Hepatic stellate cell (primary cell): ENCODE data around the gene BBX.
A peak's percentile ranks its signal among the peaks of the same experiment; 100 is the strongest.

Source experiments
- DNase-seq: peaks from one replicate; pipeline ENCODE4 v3.0.0; 2011; ENCODE audit warnings: low spot score

BBX gene

DNA sequence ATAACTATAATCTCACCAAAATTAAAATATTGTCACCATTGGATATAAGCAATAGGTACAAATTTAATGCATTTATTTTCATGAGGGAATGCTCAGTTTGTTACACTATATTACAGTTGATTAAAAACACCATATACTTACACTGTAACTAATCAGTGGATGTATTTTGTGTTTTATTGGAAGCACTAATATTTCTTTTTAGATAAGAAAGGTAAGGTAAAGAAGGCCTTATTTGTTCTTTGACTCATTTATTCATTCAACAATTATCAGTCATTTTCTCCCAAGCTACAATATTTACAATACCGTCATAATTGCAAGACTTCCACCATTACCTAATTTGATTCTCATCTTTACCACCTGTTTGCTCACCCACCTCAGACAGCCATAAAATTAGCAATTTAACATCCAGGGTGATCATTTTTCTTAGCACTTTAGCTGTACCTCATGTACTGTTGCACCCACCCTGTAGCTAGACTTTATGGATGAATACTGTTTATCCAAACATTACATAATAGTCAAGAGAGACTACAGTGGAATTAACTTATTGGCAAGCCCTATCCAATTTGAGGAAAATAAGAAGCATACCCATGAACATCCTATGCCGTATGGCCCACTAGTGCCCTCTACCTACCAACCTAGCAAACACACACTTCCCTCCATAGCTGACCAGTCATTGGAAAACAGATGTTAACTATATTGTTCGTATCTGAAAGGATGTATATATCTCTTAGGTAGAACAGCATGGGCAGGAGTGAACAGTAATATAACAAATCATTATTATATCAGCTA, 229.6 kb downstream of the BBX start:
- no peak for DNase-seq

DNA sequence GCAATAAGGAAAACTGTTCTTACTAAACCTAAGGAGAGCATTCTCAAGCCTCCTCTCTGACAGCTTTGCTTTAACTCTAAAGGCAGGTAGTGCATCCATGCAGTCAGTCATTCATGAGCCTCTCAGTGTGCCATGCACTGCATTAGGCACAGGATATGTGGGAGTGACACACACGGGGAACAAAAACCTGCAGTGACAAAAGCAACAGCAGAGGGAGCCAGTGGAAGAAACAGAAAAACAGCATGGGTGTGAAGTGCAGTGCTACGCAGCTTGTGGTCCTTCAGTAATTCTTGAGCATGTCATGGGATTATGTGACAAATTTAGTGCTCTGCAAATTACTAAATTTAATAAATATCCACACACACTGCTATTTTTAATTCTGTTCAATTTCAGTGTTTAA, 230.7 kb downstream of the BBX start:
- peak; percentile 3 for DNase-seq

DNA sequence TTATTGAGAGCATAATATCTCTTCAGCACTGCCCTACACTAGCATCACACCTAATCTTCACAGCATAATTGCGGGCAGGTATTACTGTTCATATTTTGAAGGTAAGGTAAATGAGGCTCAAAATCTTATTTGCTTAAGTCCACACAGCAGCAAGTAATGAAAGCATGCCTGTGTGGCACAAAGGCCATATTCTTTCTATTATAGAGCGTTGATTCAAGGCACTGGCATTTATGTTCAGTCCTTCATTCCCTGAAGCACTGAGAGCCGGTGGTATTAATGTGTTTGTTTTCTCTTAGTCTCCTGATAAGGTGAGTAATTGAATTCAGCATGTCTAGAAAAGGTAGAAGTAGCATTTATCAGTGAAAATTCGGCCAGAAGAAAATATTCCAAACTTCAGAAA, 231.2 kb downstream of the BBX start:
- DNase-seq: no peak

DNA sequence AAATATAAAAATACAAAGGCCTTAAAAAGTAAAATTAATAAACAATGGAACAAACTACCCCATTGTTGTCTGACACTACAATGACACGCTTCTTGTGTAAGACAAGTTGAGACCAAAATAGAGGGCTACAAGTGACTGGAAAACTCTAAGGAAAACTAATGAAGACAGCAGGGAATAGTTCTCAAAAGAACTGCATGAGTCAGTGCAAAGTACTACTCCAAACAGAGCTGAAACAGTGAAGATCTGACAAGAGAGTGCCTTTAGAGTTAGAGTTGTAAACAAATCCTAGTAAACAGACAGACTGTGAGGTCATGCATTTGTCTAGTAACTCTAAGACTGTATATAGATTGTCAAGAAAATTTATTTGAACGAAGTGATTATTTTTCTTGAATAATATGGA, 233.9 kb downstream of the BBX start:
- DNase-seq: no peak

DNA sequence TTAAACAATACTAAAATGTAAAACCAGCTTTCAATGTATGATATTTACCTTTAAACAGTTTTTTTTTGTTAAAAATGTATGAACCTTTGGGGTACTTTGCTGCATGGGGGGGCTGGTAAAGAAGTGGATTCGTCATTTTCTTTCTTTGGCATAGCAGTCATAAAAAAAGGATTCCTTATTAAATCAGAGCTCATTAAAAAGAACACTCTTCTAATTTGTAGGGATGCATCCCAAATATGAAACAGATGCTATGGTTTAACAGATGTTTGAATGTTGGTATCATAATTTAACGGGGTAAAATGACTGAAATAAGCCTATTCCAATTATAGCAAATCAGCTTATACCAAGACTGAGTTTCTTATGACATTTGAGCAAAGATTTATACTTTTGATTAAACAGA, 234.4 kb downstream of the BBX start:
- no peak for DNase-seq

DNA sequence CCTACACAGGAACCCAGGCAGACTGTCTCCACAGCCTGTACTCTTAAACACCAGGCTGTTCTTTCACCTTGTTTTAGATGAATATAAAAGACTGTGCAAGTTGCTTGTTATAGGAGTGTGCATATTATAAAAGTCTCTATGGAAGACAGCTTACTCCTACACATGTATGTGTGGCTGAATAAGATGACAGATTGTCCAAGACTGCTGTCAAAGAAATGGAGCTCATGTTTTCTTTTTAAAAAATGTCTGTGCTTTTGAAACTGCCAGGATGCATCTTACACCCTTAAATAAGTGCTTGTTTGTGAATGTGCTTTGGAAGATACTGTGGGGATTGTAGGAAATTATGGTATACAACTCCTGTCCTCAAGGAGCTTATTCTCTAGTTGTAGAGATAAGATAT, 237.4 kb downstream of the BBX start:
- DNase-seq: no peak

DNA sequence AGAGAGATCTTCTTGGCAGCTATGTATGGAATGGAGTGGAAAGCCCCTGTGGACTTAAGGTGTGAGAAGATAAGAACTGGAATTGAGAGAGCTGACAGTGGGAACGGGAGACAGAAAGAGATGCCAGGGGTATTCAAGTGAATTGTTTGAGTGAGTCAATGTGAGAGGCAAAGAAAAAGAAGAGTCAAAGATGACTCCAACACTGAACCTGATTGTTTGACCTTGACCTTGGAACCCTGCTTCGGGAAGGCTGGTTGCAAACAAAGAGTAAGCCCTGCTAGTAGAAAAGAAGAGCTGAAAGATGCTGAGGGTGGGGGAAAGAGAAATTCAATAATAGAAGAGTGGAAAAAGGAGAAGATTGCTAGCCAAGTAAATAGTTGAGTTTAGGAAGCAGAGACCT, 238.6 kb downstream of the BBX start:
- no peak for DNase-seq

DNA sequence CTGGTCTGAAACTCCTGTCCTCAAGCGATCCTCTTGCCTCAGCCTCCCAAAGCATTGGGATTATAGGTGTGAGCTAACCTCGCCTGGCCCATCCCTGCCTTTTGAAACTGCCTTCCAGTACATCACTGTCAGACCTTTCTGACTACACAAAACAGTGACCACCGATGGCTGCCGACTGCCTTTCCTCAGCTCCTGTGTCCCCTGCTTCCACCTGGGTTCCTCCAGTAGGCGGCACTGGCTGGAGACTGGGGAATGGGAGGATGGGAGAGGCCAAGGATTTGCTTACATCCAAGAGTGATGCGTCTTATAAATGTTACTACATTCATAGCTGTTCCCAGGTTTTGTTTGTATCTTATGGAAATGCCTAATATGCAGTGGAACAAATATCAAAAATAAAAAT, 242.8 kb downstream of the BBX start:
- no peak for DNase-seq

DNA sequence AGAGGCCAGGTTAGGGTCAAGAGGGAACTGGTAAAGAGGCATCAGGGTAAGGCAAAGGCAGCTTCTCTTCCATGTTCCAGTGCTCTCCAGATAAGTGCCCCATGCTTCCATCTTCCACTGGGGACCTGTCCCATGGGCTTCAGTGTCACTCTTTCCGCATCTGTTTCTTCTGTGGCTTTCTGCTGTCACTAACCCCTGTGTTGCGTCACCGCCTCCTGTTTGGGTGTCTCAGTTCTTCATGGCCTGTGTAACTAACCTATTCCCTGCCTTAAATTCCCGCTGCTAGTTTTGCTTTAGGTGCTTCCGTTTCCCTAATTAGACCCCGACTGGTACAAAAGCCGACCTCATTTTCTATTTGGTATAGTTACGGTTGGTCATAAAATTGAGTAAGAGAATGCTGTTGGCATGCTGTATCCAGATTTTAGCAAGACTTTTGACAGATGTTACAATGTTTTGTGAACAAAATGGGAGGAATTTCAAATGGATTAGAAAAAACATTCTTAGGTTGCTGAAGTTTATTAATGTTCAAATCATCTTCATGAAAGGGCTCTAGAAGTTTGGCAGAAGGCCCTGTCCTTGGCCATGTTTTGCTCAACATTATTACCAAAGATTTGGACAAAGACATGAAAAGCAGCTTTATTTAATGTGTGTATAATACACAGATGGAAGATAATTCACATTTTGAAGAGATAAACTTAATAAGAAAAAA, 245.3 kb downstream of the BBX start:
- DNase-seq: no peak

DNA sequence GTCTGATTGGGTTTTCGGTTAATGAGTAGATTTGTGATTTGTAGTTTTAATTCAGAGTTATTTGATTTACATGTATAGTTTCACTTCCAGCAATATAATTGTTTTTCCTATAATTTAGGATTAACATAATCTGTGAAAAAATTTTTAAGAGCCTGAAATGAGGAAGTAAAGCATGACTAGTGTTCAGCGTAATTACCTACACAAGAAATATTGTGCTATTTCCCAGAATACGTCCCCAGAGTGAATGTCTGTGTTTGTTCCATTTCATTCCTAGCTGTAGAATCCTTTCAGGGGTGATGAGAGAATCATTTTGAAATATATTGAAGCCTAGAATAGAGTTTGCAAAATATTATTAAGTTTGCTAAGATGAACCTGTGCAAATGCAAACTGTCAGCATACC, 247.1 kb downstream of the BBX start:
- no peak for DNase-seq

DNA sequence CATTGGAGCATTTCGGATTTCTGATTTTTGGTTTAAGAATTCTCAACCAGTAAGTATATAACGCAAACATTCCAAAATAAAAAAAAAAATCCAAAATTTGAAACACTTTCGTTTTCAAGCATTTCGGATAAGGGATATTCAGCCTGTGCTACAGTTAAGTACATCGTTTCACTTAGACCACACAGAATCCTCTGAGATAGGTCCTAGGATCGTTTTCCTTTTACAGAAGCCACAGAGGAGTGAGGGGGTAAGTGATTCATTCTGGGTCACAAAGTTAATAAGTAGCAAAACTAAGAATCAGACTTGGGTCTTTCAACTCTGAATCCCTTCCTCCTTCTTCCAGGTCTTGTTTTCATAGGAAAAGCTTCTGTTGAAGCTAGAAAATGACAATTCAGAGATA, 249.3 kb downstream of the BBX start:
- no peak for DNase-seq

DNA sequence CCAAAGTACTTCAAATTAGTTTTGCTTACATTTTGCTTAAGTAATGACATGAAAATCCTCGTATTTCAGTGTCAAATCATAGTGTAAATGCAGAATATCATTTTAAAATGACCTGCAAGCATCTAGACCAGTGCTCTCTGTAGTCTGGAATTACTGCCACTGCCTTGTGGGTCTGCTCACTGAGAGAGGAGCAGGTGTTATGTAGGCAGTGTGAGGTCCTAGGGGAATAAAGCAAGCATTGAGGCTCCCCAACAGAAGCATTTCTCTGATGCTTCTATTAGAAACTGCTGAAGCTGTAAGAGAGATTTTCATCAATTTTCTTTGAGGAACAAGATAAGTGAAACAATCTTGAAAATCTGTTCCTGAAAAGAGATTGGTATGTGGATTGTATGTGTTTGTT, 253.2 kb downstream of the BBX start:
- DNase-seq: no peak

DNA sequence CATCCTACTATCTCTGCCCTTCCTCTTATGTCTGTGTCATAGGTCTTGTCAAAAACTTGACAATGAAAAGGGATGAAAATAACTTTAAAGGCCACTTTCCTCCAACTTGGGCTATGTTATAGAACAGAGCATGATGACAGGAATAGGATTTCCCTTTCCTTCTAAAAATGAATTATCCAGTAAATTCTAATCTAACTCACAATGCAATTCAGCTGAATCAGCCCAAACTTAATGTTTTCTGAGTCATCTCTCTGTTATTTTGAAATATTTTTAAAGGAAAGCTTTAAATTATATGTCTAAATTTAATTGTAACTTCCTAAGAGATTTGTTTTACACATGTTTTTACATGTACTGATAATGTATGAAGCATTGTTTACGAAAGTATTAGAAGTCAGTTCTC, 258.5 kb downstream of the BBX start:
- no peak for DNase-seq

DNA sequence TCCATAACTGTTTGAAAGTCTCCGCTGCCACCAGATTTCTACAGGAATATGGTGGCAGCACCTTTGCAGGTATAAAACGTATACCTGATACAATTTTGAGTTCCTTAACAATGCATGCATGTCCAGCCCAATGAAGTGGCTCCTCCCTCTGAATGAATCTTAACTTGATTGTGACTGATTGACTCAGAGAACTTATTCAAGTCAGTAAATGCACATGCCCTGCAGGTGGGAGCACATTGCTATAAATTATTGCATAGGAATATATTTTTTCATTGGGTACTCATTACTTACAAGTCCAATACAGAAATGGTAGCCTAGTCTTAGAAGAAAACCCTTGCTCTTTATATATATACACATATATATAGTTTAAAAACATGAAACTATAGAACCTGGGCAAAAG, 259.3 kb downstream of the BBX start:
- DNase-seq: no peak

DNA sequence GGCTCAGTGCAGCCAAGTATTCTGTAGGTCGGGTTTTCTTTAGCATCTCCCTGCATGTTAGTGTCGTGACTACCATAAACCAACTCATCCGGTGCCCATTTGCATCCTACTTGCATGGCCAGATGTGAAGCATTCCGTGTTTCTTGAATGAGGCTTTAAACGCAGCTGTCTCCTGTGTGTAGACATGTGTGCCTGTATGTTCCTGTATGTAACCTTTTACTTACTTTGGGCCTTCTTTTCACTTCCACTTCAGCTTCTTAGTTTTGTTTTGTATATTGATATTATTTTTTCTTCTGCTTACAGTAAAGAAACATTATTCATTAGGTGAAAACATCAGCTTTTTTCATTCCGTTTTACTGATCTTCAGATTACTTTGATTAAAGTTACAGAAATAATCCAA, 267.9 kb downstream of the BBX start:
- DNase-seq: no peak

DNA sequence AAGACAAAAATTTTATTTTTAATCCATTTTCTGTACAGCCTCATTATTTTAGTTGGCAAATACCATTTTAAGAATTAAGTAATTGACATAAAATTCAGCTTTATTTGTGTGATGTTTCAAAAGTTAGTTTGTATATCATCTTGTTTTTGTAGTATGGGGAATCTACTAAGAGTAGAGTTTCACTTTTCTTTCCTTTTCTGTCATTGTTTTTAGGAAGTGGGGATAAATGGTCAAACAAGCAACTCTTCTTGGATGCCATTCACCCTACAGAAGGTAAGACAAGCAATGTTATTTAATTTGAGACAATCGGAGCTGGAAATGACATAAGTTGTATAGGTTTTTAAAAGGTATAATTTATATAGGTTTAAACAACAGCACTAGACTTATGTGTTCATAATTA, 268.3 kb downstream of the BBX start:
- DNase-seq: no peak

DNA sequence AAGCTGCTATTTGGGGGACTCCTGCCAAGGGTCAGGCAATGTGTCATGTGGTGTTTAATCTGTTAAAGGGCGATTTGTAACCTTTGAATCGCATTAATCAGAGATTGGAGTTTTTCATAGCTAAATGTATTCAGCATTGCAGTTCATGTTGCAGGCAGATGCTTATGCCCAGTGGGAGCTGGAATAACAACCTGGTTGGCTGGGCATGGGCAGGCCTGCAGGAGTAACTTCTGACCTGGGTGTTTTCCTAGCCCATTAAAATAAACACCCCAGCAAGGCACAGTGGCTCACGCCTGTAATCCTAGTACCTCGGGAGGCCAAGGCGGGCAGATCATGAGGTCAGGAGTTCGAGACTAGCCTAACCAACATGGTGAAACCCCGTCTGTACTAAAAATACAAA, 268.7 kb downstream of the BBX start:
- DNase-seq: no peak

DNA sequence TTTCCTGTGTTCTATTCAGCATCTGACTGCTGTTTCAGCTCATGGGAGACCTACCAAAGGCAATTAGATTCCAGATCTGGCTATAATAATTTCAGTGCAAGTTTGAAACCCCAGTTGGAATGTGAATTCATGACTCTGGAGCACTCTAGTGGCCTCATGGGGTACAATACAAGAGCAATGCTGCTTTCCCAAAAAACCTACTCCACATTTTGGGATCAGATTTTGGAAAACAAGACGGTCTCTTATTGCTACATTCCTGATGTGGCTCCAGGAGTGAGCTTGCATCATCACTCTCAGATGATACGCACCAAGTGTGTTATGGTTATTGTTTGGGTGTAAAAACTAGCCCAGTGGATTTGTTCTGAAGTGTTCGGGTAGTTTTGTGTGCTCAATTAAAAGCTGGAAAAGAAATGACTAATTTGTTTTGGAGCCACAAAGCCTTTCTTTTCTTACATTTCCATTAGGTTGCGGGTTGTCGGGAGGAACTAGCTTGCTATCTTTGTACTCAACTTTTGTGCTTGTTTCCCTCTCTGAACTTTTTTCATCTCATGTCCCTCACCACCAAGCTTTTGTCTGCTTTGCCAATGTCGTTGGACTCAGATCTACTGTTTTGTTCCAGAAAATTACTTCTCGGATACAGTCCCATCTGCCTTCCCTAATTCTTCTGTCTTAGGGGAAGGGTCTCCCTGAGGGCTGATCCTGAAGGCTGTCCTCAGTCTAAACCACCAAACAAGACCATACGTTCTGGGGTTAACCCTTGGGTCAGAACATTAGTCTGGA, 272.1 kb downstream of the BBX start:
- DNase-seq: no peak

DNA sequence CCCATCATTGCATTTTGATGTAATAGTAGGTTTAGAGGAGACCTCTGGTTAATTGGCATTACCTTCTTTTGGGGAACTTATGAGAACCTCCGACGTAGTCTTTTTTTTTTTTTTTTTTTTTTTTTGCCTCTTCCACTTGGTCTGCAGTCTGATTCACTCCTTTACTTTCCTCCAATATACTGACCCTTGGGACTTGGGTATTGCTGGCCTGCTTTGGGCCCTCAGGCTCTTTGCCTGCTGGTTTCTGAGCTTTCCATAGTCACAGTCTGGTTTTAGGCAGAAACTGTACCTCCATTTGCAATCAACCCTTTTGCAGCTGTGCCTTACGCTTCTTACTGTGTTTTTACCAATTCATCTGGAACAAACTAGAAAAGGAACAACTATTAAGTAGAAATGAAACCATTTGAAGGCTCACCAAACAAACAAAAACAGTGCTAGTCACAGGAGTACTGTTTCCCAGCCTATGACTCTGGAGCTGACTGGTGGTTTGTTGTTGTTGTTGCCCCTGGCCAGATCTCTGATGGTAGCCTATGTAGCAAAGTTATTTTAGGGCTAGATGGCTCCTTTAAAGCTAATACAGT, 272.8 kb downstream of the BBX start:
- DNase-seq: no peak

DNA sequence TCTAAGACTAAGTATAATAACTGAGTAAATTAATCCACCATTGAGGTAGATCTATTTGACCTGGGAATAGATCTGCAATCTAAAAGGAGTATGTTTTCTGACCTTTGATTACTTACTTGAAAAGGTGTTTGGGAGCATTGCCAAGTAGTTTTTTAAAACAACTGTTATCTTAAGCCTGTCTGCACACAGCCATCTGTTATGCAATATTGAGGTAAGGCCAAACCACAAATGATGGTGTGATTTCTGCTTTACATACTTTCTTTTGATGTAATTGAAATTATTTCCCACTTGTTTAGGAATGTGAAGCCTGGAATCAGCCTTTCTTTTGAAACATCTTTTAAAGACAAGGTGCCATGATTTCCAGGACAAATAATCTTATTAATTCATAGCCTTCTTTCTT, 274.0 kb downstream of the BBX start:
- DNase-seq: no peak

DNA sequence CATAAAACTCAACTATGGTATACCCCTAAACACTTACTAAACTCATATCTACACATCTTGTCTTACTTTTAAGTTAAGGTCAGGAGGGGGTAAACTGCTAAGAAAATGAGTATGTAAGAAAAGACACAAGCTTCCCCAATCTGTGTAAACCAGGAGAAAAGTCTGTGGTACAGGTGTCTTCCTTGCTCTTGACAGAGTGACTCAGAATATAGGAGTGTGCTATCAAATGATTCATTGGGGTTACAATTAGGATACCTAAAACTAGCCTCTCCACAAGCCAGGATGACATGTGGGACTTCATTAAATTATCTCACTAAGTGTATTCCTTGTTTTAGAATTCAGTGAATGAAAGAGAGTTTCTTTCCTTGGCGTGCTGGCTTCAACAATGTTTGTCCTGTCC, 274.8 kb downstream of the BBX start:
- DNase-seq: no peak

DNA sequence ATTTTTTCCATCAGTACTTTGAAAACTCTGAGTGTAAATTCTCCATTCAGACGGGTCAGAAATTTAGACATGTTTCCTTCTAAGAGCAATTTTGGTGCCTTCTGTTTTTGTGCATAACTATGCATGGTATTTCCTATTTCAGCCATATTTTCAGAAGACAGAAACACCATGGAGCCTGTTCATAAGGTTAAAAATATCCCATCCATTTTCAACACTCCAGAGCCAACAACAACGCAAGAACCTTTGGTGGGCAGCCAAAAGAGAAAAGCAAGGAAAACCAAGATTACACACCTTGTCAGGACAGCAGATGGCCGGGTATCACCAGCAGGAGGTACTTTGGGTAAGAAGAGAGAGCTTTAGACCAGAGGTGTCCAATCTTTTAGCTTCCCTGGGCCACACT, 275.6 kb downstream of the BBX start:
- DNase-seq: peak; percentile 21

DNA sequence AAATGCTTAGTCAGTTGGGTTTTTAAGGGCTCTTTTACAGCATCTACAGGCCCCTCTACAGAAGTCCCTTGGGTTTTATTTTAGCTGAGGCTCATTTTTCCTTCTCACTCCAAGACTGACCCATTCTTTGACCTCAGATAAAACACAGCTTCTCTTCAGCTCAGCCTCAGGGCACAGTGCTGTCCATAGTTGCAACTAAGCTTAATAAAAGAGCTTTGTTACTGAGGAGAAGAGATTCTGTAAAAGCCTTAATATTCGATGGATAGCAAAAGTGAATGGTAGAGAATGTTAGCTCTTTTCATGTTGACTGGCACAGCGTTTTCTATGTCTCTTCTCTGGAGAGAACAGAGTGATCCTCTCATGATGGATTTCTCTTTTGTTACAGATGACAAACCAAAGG, 277.9 kb downstream of the BBX start:
- DNase-seq: no peak
